Measurements from ENCODE around the gene TANK.
"Not testable (repeated sequence)": the region's sequence is repeated elsewhere in the genome, so short reads cannot be mapped to it uniquely, and the experiment has no call there.

The TANK gene

GRCh38 chr2:161246281-161246680 lies 86.1 kb downstream of the TANK start:
- no peak for TF ChIP-seq JUND (IDR thresholded peaks at IDR 0.05; ENCODE audit: low read depth)
- in situ Hi-C loops (cut with HindIII; ENCODE audit: low pct_unique_long_range_greater_than_20kb, low sequenced_read_pairs), result no loop called here
- no peak for DNase-seq (ENCODE audit: low read depth in 1 of 2, low spot score in 1 of 2)

- in situ Hi-C loops (cut with HindIII; ENCODE audit: low pct_unique_long_range_greater_than_20kb, low sequenced_read_pairs), result no loop called here
- no peak for TF ChIP-seq JUND (IDR thresholded peaks at IDR 0.05; ENCODE audit: low read depth)
- DNase-seq (ENCODE audit: low read depth in 1 of 2, low spot score in 1 of 2), result peak; percentile 26 to 61
These were observed 90.7 kb downstream of the TANK start for GRCh38 chr2:161250864-161251436.

GRCh38 chr2:161257123-161257952 lies 97.1 kb downstream of the TANK start:
- no peak for TF ChIP-seq JUND (IDR thresholded peaks at IDR 0.05; ENCODE audit: low read depth)
- DNase-seq (ENCODE audit: low read depth in 1 of 2, low spot score in 1 of 2), result no peak
- in situ Hi-C loops (cut with HindIII; ENCODE audit: low pct_unique_long_range_greater_than_20kb, low sequenced_read_pairs), result no loop called here

- DNase-seq (ENCODE audit: low read depth in 1 of 2, low spot score in 1 of 2), result no peak
- in situ Hi-C loops (cut with HindIII; ENCODE audit: low pct_unique_long_range_greater_than_20kb, low sequenced_read_pairs), result no loop called here
- no peak for TF ChIP-seq JUND (IDR thresholded peaks at IDR 0.05; ENCODE audit: low read depth)
These were observed 105.6 kb downstream of the TANK start for GRCh38 chr2:161265874-161266273.

DNA sequence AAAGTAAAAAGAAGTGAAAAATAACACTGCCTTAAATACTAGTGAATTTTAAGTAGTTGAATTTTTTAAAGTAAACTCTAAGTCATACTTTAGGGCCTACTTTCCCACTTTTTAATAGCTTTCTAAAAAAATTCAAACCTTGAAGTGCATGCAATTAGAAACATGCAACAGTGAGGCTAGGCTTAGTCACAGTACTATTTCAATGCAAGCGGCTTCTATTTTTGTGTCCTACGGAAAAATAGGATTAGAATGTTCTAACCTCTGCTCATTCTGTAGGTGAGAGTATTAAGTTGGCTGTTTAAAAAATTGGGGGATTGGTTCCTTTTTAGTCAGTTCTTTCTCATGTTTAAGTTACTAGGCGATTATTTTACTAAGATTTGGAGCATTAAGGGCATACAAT lies 108.9 kb downstream of the TANK start:
- in situ Hi-C loops (cut with HindIII; ENCODE audit: low pct_unique_long_range_greater_than_20kb, low sequenced_read_pairs), result no loop called here
- no peak for DNase-seq (ENCODE audit: low read depth in 1 of 2, low spot score in 1 of 2)
- no peak for TF ChIP-seq JUND (IDR thresholded peaks at IDR 0.05; ENCODE audit: low read depth)

GRCh38 chr2:161273038-161273760 lies 113.0 kb downstream of the TANK start:
- TF ChIP-seq JUND (IDR thresholded peaks at IDR 0.05; ENCODE audit: low read depth), result no peak
- in situ Hi-C loops (cut with HindIII; ENCODE audit: low pct_unique_long_range_greater_than_20kb, low sequenced_read_pairs), result no loop called here
- peak in 1 of 2 experiments; percentile 62 for DNase-seq (ENCODE audit: low read depth in 1 of 2, low spot score in 1 of 2)

DNA sequence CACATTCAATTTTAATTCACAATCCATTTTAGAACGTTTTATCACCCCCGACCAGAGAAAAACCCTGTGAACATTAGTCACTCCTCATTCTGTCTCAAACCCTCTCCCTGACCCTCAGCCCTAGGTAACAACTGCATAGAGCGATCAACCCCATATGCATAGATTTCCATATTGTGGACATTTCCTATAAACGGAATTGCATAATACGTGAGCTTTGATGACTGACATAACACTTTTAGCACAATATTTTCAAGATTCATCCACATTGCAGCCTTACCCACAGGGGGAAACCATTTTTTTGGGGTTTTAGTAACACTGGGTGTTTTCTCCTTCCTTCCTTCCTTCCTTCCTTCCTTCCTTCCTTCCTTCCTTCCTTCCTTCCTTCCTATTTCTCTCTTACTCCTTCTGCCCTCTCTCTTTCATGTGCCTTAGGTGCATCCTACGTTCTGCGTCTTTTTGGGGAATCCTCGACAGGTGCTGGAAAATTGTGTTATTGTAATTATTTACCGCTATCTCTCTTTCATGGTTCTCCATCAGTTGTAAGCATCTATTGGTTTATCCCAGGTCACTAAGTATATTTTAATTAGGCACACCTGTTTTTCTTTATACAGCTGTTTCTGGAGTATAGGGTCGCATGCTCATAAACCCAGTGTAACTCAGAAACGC lies 118.5 kb downstream of the TANK start:
- peak; percentile 26 to 63 for DNase-seq (ENCODE audit: low read depth in 1 of 2, low spot score in 1 of 2)
- in situ Hi-C loops (cut with HindIII; ENCODE audit: low pct_unique_long_range_greater_than_20kb, low sequenced_read_pairs), result not testable (repeated sequence)

- in situ Hi-C loops (cut with HindIII; ENCODE audit: low pct_unique_long_range_greater_than_20kb, low sequenced_read_pairs), result not testable (repeated sequence)
- peak in 1 of 2 experiments; percentile 10 for DNase-seq (ENCODE audit: low read depth in 1 of 2, low spot score in 1 of 2)
These were observed 119.1 kb downstream of the TANK start for GRCh38 chr2:161279230-161279815.

DNA sequence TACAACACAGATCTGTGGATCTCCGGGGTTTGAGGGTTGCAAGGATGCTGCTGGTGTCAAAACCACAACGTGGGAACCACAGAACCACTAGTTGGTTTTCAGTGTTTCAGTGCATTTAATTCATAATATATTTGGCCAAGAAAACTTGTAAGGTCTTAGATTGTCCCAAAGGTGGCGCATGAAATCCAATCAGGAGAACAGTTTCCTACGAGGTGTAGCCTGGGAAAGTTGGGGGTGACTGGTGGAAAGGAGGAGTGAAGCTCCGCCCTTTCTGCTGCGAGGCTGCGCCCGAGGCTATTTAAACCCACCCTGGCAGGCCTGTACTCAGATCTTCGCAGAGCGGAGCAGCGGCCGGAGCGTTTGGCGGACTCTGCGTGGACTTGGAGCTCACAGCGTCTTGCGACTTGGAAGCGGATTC lies 120.7 kb downstream of the TANK start:
- in situ Hi-C loops (cut with HindIII; ENCODE audit: low pct_unique_long_range_greater_than_20kb, low sequenced_read_pairs), result not testable (repeated sequence)
- peak in 1 of 2 experiments; percentile 81 for DNase-seq (ENCODE audit: low read depth in 1 of 2, low spot score in 1 of 2)

DNA sequence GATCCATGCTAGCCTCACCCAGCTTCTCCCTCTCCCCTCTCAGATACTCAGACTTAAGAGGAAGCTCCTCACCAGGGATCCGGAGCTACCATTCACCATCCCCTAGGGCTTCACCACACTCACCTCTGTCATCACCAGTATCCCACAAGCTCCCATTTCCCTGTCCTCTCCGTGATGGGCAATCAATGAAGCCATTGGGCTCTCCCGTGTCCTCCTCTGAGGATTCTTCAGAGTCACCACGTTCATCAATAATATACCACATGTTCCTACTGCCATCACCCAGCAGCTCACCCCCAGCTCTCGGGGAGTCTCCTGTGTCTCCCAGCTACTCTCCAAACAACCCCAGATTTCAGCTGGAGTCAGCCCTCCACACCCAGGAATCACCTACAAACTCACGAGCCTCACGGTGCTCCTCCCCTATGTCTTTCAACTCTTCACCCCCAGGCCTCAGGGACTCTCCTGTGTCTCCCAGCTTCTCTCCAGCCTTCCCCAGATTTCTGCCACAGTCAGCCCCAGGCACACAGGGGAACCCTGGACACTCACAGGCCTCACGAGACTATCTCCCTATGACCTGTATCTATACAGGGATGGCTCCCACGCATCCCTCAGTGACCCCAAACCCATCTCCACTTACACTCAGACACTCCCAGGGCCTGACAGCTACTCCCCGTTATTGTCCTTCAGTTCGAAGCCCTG lies 121.5 kb downstream of the TANK start:
- in situ Hi-C loops (cut with HindIII; ENCODE audit: low pct_unique_long_range_greater_than_20kb, low sequenced_read_pairs); DNase-seq (ENCODE audit: low read depth in 1 of 2, low spot score in 1 of 2): not testable (repeated sequence)

- in situ Hi-C loops (cut with HindIII; ENCODE audit: low pct_unique_long_range_greater_than_20kb, low sequenced_read_pairs), result not testable (repeated sequence)
These were observed 122.0 kb downstream of the TANK start for GRCh38 chr2:161282311-161282644.

GRCh38 chr2:161283926-161284325 lies 123.7 kb downstream of the TANK start:
- in situ Hi-C loops (cut with HindIII; ENCODE audit: low pct_unique_long_range_greater_than_20kb, low sequenced_read_pairs), result no loop called here
- DNase-seq (ENCODE audit: low read depth in 1 of 2, low spot score in 1 of 2), result no peak
- TF ChIP-seq JUND (IDR thresholded peaks at IDR 0.05; ENCODE audit: low read depth), result no peak

More at GRCh38 chr2:161282311-161282644, 122.0 kb downstream of the TANK start:
- not testable (repeated sequence) for DNase-seq (ENCODE audit: low read depth in 1 of 2, low spot score in 1 of 2)
